HEK293 (cell line): Measurements from ENCODE around the gene FAM171A1.

Experiments used
- CTCF ChIA-PET: fragments of 350-600 bp; formaldehyde crosslinking; extraction: SDS; loops from one replicate; lab custom pipeline; 2021; ENCODE audit warnings: antibody characterized with exemption; lab: Yijun Ruan, JAX
- POLR2A ChIA-PET: fragments of 300-600 bp; formaldehyde crosslinking; extraction: SDS; loops from one replicate; lab custom pipeline; 2020; ENCODE audit warnings: antibody characterized with exemption, inconsistent platforms; lab: Yijun Ruan, JAX
- H3K27ac ChIP-seq: fragments of 200-500 bp; sonication (Bioruptor generic); 2 replicates; pipeline ENCODE4 v1.5.1; 2014; ENCODE audit warnings: low read depth, low read length, control low read depth, inconsistent platforms; ENCODE audit errors: extremely low read depth
- H3K36me3 ChIP-seq, 2 experiments: fragments of 200-500 bp in 1 of 2; sonication (Bioruptor generic) in 1 of 2; 1 replicate in 1 of 2; 2 replicates in 1 of 2; pipeline ENCODE4 v1.5.1; 2014 to 2017; ENCODE audit warnings: inconsistent platforms in 2 of 2, low read length in 2 of 2; ENCODE audit not compliant: control insufficient read depth in 2 of 2, insufficient read depth in 1 of 2
- H3K4me1 ChIP-seq: fragments of 200-500 bp; sonication (Bioruptor generic); 2 replicates; pipeline ENCODE4 v1.5.1; 2014; ENCODE audit warnings: mild to moderate bottlenecking, low read length, inconsistent platforms; ENCODE audit not compliant: control insufficient read depth, insufficient read depth
- H3K4me3 ChIP-seq: 2 replicates; pipeline ENCODE4 v1.5.1; 2011; ENCODE audit warnings: low read depth, mild to moderate bottlenecking, control low read depth, low read length, moderate library complexity
- H3K9me3 ChIP-seq: fragments of 200-500 bp; sonication (Bioruptor generic); 2 replicates; pipeline ENCODE4 v1.5.1; 2014; ENCODE audit warnings: low read depth, low read length, inconsistent platforms; ENCODE audit not compliant: control insufficient read depth, insufficient read depth
- HOXA7 ChIP-seq: sonication (generic); formaldehyde crosslinking; IDR thresholded peaks from 2 replicates; pipeline ENCODE4 v1.8.1; 2022; ENCODE audit warnings: missing genetic modification reagents, borderline replicate concordance
- KLF9 ChIP-seq: fragments of 450-650 bp; formaldehyde crosslinking; IDR thresholded peaks from 2 replicates; pipeline ENCODE4 v1.5.1; 2016; ENCODE audit warnings: missing biosample characterization, missing genetic modification characterization, low read depth
- MYNN ChIP-seq: fragments of 450-650 bp; formaldehyde crosslinking; IDR thresholded peaks from 2 replicates; pipeline ENCODE4 v1.5.1; 2016; ENCODE audit warnings: missing biosample characterization, missing genetic modification characterization, borderline replicate concordance
- SETDB1 ChIP-seq: IDR thresholded peaks from one replicate; pipeline ENCODE4 v1.6.1; 2017; ENCODE audit warnings: mild to moderate bottlenecking, low read length, moderate library complexity, mixed read lengths; ENCODE audit not compliant: insufficient read length
- ZEB2 ChIP-seq: fragments of 450-650 bp; formaldehyde crosslinking; IDR thresholded peaks from 2 replicates; pipeline ENCODE4 v1.5.1; 2016; ENCODE audit warnings: missing biosample characterization, missing genetic modification characterization
- ZFHX2 ChIP-seq: fragments of 450-650 bp; formaldehyde crosslinking; conservative IDR thresholded peaks from 2 replicates; pipeline ENCODE4 v1.5.1; 2016; ENCODE audit warnings: missing biosample characterization, missing genetic modification characterization
- ZNF174 ChIP-seq: fragments of 450-650 bp; formaldehyde crosslinking; IDR thresholded peaks from 2 replicates; pipeline ENCODE4 v1.5.0; 2017; ENCODE audit warnings: missing biosample characterization, mild to moderate bottlenecking, missing genetic modification characterization
- ZNF292 ChIP-seq: fragments of 450-650 bp; formaldehyde crosslinking; IDR thresholded peaks from 2 replicates; pipeline ENCODE4 v1.5.1; 2016; ENCODE audit warnings: low read depth, missing biosample characterization, missing genetic modification characterization, borderline replicate concordance
- ZNF302 ChIP-seq: fragments of 450-650 bp; formaldehyde crosslinking; IDR thresholded peaks from 2 replicates; pipeline ENCODE4 v1.5.1; 2016; ENCODE audit warnings: missing biosample characterization, missing genetic modification characterization, low read depth
- ZNF324 ChIP-seq: fragments of 450-650 bp; formaldehyde crosslinking; IDR thresholded peaks from 2 replicates; pipeline ENCODE4 v1.5.1; 2016; ENCODE audit warnings: missing biosample characterization, missing genetic modification characterization
- ZNF530 ChIP-seq: fragments of 450-650 bp; formaldehyde crosslinking; IDR thresholded peaks from 2 replicates; pipeline ENCODE4 v1.5.1; 2016; ENCODE audit warnings: low read depth, missing biosample characterization, missing genetic modification characterization
- ZNF654 ChIP-seq: fragments of 450-650 bp; formaldehyde crosslinking; IDR thresholded peaks from 2 replicates; pipeline ENCODE4 v1.5.1; 2016; ENCODE audit warnings: low read depth, missing biosample characterization, missing genetic modification characterization
- ZNF670 ChIP-seq: fragments of 450-650 bp; formaldehyde crosslinking; IDR thresholded peaks from 2 replicates; pipeline ENCODE4 v1.5.1; 2016; ENCODE audit warnings: missing biosample characterization, missing genetic modification characterization, low read depth
- TF ChIP-seq, protein P1 (sequence below): fragments of 450-650 bp; formaldehyde crosslinking; IDR thresholded peaks from 2 replicates; pipeline ENCODE4 v1.5.1; 2017; ENCODE audit warnings: missing biosample characterization, missing genetic modification characterization
- TF ChIP-seq, protein P2 (sequence below): fragments of 450-650 bp; formaldehyde crosslinking; IDR thresholded peaks from 2 replicates; pipeline ENCODE4 v1.5.1; 2016; ENCODE audit warnings: missing biosample characterization, missing genetic modification characterization
- TF ChIP-seq, protein P3 (sequence below): fragments of 450-650 bp; formaldehyde crosslinking; IDR thresholded peaks from 2 replicates; pipeline ENCODE4 v1.5.1; 2016; ENCODE audit warnings: missing biosample characterization, missing genetic modification characterization
- TF ChIP-seq, protein P4 (sequence below): fragments of 450-650 bp; formaldehyde crosslinking; IDR thresholded peaks from 2 replicates; pipeline ENCODE4 v1.5.1; 2017; ENCODE audit warnings: missing biosample characterization, missing genetic modification characterization
- TF ChIP-seq, protein P5 (sequence below): fragments of 450-650 bp; formaldehyde crosslinking; IDR thresholded peaks from 2 replicates; pipeline ENCODE4 v1.5.1; 2016; ENCODE audit warnings: missing biosample characterization, missing genetic modification characterization

The FAM171A1 gene

DNA sequence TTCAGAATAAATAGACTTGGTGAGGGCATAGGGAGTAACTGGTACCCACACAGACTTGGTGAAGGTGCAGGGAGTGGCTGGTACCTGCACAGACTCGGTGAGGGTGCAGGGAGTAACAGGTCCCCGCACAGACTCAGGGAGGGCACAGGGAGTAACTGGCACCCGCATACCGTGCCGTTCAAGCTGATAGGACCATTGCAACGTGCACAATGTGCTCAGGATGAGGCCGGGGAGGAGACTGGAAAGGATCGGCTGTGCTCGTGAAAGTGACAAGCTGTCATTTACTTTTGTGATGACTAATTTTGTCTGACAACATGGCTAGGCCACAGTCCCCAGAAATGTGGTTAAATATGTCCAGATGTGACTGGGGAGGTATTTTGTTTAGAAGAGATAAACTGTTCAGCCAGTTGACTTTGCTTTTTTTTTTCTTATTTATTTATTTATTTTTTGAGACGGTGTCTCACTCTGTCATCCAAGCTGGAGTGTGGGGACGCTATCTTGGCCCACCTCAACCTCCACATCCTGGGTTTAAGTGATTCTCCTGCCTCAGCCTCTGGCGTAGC is 126.4 kb downstream of the FAM171A1 start:
- Histone ChIP-seq H3K9me3 (no peaks in the 10 kb centered on the region), H3K4me3 (no peak overlapping the region), H3K36me3 (peaks cover 0 to 6% of the 10 kb centered on the region in 2 experiments; a peak in 2 of 3 replicates), H3K4me1 (no peaks in the 10 kb centered on the region)
- POLR2A ChIA-PET, result no interaction called here
- TF ChIP-seq ZNF324 (tag by site-specific recombination) (no peak), ZNF292 (tag by site-specific recombination) (no peak), ZNF174 (tag by site-specific recombination) (no peak), SETDB1 (no peak), ZNF670 (tag by site-specific recombination) (no peak), HOXA7 (CRISPR knock-in tag) (no peak), ZNF530 (tag by site-specific recombination) (no peak), ZNF654 (tag by site-specific recombination) (no peak), ZNF302 (tag by site-specific recombination) (no peak), KLF9 (tag by site-specific recombination) (no peak), ZFHX2 (tag by site-specific recombination) (no peak), MYNN (tag by site-specific recombination) (no peak), ZEB2 (tag by site-specific recombination) (no peak)
- TF ChIP-seq, protein P1, sequence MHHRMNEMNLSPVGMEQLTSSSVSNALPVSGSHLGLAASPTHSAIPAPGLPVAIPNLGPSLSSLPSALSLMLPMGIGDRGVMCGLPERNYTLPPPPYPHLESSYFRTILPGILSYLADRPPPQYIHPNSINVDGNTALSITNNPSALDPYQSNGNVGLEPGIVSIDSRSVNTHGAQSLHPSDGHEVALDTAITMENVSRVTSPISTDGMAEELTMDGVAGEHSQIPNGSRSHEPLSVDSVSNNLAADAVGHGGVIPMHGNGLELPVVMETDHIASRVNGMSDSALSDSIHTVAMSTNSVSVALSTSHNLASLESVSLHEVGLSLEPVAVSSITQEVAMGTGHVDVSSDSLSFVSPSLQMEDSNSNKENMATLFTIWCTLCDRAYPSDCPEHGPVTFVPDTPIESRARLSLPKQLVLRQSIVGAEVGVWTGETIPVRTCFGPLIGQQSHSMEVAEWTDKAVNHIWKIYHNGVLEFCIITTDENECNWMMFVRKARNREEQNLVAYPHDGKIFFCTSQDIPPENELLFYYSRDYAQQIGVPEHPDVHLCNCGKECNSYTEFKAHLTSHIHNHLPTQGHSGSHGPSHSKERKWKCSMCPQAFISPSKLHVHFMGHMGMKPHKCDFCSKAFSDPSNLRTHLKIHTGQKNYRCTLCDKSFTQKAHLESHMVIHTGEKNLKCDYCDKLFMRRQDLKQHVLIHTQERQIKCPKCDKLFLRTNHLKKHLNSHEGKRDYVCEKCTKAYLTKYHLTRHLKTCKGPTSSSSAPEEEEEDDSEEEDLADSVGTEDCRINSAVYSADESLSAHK (tag by site-specific recombination), result no peak
- TF ChIP-seq, protein P2, sequence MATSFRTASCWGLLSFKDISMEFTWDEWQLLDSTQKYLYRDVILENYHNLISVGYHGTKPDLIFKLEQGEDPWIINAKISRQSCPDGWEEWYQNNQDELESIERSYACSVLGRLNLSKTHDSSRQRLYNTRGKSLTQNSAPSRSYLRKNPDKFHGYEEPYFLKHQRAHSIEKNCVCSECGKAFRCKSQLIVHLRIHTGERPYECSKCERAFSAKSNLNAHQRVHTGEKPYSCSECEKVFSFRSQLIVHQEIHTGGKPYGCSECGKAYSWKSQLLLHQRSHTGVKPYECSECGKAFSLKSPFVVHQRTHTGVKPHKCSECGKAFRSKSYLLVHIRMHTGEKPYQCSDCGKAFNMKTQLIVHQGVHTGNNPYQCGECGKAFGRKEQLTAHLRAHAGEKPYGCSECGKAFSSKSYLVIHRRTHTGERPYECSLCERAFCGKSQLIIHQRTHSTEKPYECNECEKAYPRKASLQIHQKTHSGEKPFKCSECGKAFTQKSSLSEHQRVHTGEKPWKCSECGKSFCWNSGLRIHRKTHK, result no peak
- TF ChIP-seq, protein P3, sequence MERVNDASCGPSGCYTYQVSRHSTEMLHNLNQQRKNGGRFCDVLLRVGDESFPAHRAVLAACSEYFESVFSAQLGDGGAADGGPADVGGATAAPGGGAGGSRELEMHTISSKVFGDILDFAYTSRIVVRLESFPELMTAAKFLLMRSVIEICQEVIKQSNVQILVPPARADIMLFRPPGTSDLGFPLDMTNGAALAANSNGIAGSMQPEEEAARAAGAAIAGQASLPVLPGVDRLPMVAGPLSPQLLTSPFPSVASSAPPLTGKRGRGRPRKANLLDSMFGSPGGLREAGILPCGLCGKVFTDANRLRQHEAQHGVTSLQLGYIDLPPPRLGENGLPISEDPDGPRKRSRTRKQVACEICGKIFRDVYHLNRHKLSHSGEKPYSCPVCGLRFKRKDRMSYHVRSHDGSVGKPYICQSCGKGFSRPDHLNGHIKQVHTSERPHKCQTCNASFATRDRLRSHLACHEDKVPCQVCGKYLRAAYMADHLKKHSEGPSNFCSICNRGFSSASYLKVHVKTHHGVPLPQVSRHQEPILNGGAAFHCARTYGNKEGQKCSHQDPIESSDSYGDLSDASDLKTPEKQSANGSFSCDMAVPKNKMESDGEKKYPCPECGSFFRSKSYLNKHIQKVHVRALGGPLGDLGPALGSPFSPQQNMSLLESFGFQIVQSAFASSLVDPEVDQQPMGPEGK (tag by site-specific recombination), result no peak
- TF ChIP-seq, protein P4, sequence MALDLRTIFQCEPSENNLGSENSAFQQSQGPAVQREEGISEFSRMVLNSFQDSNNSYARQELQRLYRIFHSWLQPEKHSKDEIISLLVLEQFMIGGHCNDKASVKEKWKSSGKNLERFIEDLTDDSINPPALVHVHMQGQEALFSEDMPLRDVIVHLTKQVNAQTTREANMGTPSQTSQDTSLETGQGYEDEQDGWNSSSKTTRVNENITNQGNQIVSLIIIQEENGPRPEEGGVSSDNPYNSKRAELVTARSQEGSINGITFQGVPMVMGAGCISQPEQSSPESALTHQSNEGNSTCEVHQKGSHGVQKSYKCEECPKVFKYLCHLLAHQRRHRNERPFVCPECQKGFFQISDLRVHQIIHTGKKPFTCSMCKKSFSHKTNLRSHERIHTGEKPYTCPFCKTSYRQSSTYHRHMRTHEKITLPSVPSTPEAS (tag by site-specific recombination), result no peak
- TF ChIP-seq, protein P5, sequence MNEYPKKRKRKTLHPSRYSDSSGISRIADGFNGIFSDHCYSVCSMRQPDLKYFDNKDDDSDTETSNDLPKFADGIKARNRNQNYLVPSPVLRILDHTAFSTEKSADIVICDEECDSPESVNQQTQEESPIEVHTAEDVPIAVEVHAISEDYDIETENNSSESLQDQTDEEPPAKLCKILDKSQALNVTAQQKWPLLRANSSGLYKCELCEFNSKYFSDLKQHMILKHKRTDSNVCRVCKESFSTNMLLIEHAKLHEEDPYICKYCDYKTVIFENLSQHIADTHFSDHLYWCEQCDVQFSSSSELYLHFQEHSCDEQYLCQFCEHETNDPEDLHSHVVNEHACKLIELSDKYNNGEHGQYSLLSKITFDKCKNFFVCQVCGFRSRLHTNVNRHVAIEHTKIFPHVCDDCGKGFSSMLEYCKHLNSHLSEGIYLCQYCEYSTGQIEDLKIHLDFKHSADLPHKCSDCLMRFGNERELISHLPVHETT (tag by site-specific recombination), result no peak
- TF ChIP-seq, all 188 proteins: peak for 0
- no peak overlapping the region for H3K27ac ChIP-seq
- CTCF ChIA-PET, result interaction anchor here (0.6 to 1.3 kb wide), 3 partner anchors 20 to 139 kb away, joined by 4 read pairs; no protein-coding TSS in a partner anchor
